ENCODE results near the gene HDAC5.
"Not testable (repeated sequence)": the region's sequence is repeated elsewhere in the genome, so short reads cannot be mapped to it uniquely, and the experiment has no call there.

The HDAC5 gene

GRCh38 chr17:44110823-44111633 is 12.4 kb downstream of the HDAC5 start:
- DNase-seq: peak in 3 of 4 experiments; percentile 15 to 57 (median 42)

GRCh38 chr17:44110011-44110686 is 13.3 kb downstream of the HDAC5 start:
- no peak for DNase-seq

GRCh38 chr17:44109312-44109630 is 14.2 kb downstream of the HDAC5 start:
- no peak for DNase-seq

- DNase-seq: no peak
Observed at GRCh38 chr17:44108440-44109311, 14.8 kb downstream of the HDAC5 start.

- DNase-seq: no peak
Observed at GRCh38 chr17:44106801-44107200, 16.6 kb downstream of the HDAC5 start.

- DNase-seq: no peak
Observed at GRCh38 chr17:44105941-44106340, 17.5 kb downstream of the HDAC5 start.

- DNase-seq: no peak
Observed at GRCh38 chr17:44105483-44105882, 18.0 kb downstream of the HDAC5 start.

GRCh38 chr17:44102849-44103622 is 20.4 kb downstream of the HDAC5 start:
- DNase-seq: no peak

- not testable (repeated sequence) for DNase-seq
Observed at GRCh38 chr17:44101858-44102257, 21.6 kb downstream of the HDAC5 start.

GRCh38 chr17:44097110-44097958 is 26.1 kb downstream of the HDAC5 start:
- no peak for DNase-seq

GRCh38 chr17:44095647-44096496 is 27.6 kb downstream of the HDAC5 start:
- no peak for DNase-seq

GRCh38 chr17:44095388-44095646 is 28.1 kb downstream of the HDAC5 start:
- DNase-seq: no peak

- DNase-seq: no peak
Observed at GRCh38 chr17:44094701-44095387, 28.6 kb downstream of the HDAC5 start.

GRCh38 chr17:44093231-44093900 is 30.1 kb downstream of the HDAC5 start:
- no peak for DNase-seq

- DNase-seq: no peak
Observed at GRCh38 chr17:44092051-44092450, 31.4 kb downstream of the HDAC5 start.

GRCh38 chr17:44091200-44091997 is 32.0 kb downstream of the HDAC5 start:
- no peak for DNase-seq

- DNase-seq: no peak
Observed at GRCh38 chr17:44088254-44088653, 35.2 kb downstream of the HDAC5 start.

GRCh38 chr17:44087319-44087718 is 36.1 kb downstream of the HDAC5 start:
- DNase-seq: no peak

Measured in activated naive CD4-positive, alpha-beta T cell (primary cell).